DOHH2 (cell line): ENCODE data around the gene SMAD4.

Experiments
- H3F3A ChIP-seq: fragments of 200-600 bp; sonication (generic), shearing (Covaris generic); 2 replicates; pipeline ENCODE4 v1.6.0; 2016; ENCODE audit warnings: antibody characterized with exemption, mild to moderate bottlenecking; ENCODE audit not compliant: control insufficient read depth, insufficient read depth
- H3K27ac ChIP-seq: fragments of 200-600 bp; sonication (generic); 2 replicates; pipeline ENCODE4 v1.5.1; 2014; ENCODE audit warnings: low read depth, mild to moderate bottlenecking, low read length, moderate library complexity
- H3K27me3 ChIP-seq: fragments of 200-600 bp; sonication (generic); 2 replicates; pipeline ENCODE4 v1.6.1; 2014; ENCODE audit warnings: mild to moderate bottlenecking, low read length, mixed read lengths; ENCODE audit not compliant: control insufficient read depth
- H3K36me3 ChIP-seq: fragments of 200-600 bp; sonication (generic); 2 replicates; pipeline ENCODE4 v1.6.1; 2014; ENCODE audit warnings: mild to moderate bottlenecking, low read length, moderate library complexity, mixed read lengths; ENCODE audit not compliant: control insufficient read depth
- H3K4me1 ChIP-seq: fragments of 200-600 bp; sonication (generic); 2 replicates; pipeline ENCODE4 v1.6.1; 2014; ENCODE audit warnings: mild to moderate bottlenecking, low read length, mixed read lengths; ENCODE audit not compliant: control insufficient read depth
- H3K4me2 ChIP-seq: fragments of 200-600 bp; sonication (generic); 2 replicates; pipeline ENCODE4 v1.6.0; 2014; ENCODE audit warnings: mild to moderate bottlenecking, low read length, moderate library complexity
- H3K4me3 ChIP-seq: fragments of 200-600 bp; sonication (generic); 2 replicates; pipeline ENCODE4 v1.5.1; 2014; ENCODE audit warnings: mild to moderate bottlenecking, low read length, mixed read lengths
- H3K79me2 ChIP-seq: fragments of 200-600 bp; sonication (generic); 2 replicates; pipeline ENCODE4 v1.6.1; 2014; ENCODE audit warnings: mild to moderate bottlenecking, low read length, mixed read lengths; ENCODE audit not compliant: control insufficient read depth
- H3K9me2 ChIP-seq: fragments of 200-600 bp; sonication (generic); replicated peaks from 2 replicates; pipeline ENCODE4 v1.6.1; 2014; ENCODE audit warnings: mild to moderate bottlenecking, low read length, mixed read lengths; ENCODE audit not compliant: control insufficient read depth
- H3K9me3 ChIP-seq: fragments of 200-600 bp; sonication (generic); 2 replicates; pipeline ENCODE4 v1.6.1; 2014; ENCODE audit warnings: antibody characterized with exemption, low read length, mixed read lengths; ENCODE audit not compliant: control insufficient read depth, insufficient read depth
- H4K20me1 ChIP-seq: fragments of 200-600 bp; sonication (generic); 2 replicates; pipeline ENCODE4 v1.6.0; 2014; ENCODE audit warnings: low read depth, mild to moderate bottlenecking, antibody characterized with exemption, low read length, moderate library complexity; ENCODE audit not compliant: control insufficient read depth, insufficient read depth
- CTCF ChIP-seq: fragments of 200-600 bp; sonication (generic); IDR thresholded peaks from one replicate; pipeline ENCODE4 v1.5.1; 2014; ENCODE audit warnings: antibody characterized with exemption, mild to moderate bottlenecking, low read depth, low read length; ENCODE audit not compliant: poor library complexity, severe bottlenecking
- EZH2phosphoT487 ChIP-seq: fragments of 200-600 bp; sonication (generic); IDR thresholded peaks from 2 replicates; pipeline ENCODE4 v1.6.1; 2017; ENCODE audit warnings: borderline replicate concordance, mild to moderate bottlenecking, antibody characterized with exemption, low read length, moderate library complexity, mixed read lengths

The SMAD4 gene

GRCh38 chr18:51049137-51049536 lies 19.1 kb downstream of the SMAD4 start:
- H3K4me2 ChIP-seq = no peak overlapping the region
- peaks cover 7% of the 10 kb centered on the region; the same call in 1 of the 2 replicates for H4K20me1 ChIP-seq
- H3K4me3 ChIP-seq = no peak overlapping the region
- H3K27me3 ChIP-seq = no peaks in the 10 kb centered on the region
- peaks cover 11% of the 10 kb centered on the region for H3F3A ChIP-seq
- TF ChIP-seq CTCF (no peak), EZH2phosphoT487 (no peak)
- peaks cover 51% of the 10 kb centered on the region for H3K79me2 ChIP-seq
- no peaks in the 10 kb centered on the region for H3K4me1 ChIP-seq
- H3K36me3 ChIP-seq = peaks cover 62% of the 10 kb centered on the region
- no peaks in the 10 kb centered on the region for H3K9me2 ChIP-seq
- H3K9me3 ChIP-seq = no peaks in the 10 kb centered on the region
- H3K27ac ChIP-seq = no peak overlapping the region

GRCh38 chr18:51051105-51051712 lies 21.2 kb downstream of the SMAD4 start:
- no peak for TF ChIP-seq EZH2phosphoT487
- TF ChIP-seq CTCF = peak; percentile 89
- peaks cover 7% of the 10 kb centered on the region; the same call in 1 of the 2 replicates for H4K20me1 ChIP-seq
- H3K27ac ChIP-seq = no peak overlapping the region
- no peak overlapping the region for H3K4me3 ChIP-seq
- peaks cover 71% of the 10 kb centered on the region for H3K36me3 ChIP-seq
- H3K9me3 ChIP-seq = no peaks in the 10 kb centered on the region
- no peaks in the 10 kb centered on the region for H3K4me1 ChIP-seq
- H3K9me2 ChIP-seq = no peaks in the 10 kb centered on the region
- H3K4me2 ChIP-seq = no peak overlapping the region
- H3F3A ChIP-seq = peaks cover 11% of the 10 kb centered on the region
- peaks cover 30% of the 10 kb centered on the region for H3K79me2 ChIP-seq
- H3K27me3 ChIP-seq = no peaks in the 10 kb centered on the region

- Histone ChIP-seq H4K20me1 (peaks cover 7% of the 10 kb centered on the region; the same call in 1 of the 2 replicates), H3K79me2 (peaks cover 18% of the 10 kb centered on the region), H3K4me2 (no peak overlapping the region), H3F3A (peaks cover 7% of the 10 kb centered on the region), H3K9me3 (no peaks in the 10 kb centered on the region), H3K4me3 (no peak overlapping the region), H3K27ac (no peak overlapping the region), H3K27me3 (no peaks in the 10 kb centered on the region), H3K36me3 (peaks cover 73% of the 10 kb centered on the region), H3K9me2 (no peaks in the 10 kb centered on the region), H3K4me1 (no peaks in the 10 kb centered on the region)
- TF ChIP-seq EZH2phosphoT487 = no peak
- TF ChIP-seq CTCF = no peak
These were observed 23.8 kb downstream of the SMAD4 start for GRCh38 chr18:51053814-51054213.
